Testis (tissue), 2 donors: ENCODE data around the gene SH3BGRL2.

Source experiments
- POLR2A ChIP-seq: fragments of 450-650 bp; IDR thresholded peaks from one replicate; pipeline ENCODE4 v1.6.1; 2017; ENCODE audit warnings: antibody characterized with exemption, mild to moderate bottlenecking, moderate library complexity
- TF ChIP-seq, protein P1 (sequence below), 3 experiments: fragments of 450-650 bp in 2 of 3; fragments of 200-600 bp in 1 of 3; sonication (generic) in 1 of 3; IDR thresholded peaks; one replicate each; pipeline ENCODE4 v1.5.1; 2016 to 2019; ENCODE audit warnings: antibody characterized with exemption in 3 of 3, mild to moderate bottlenecking in 2 of 3, moderate library complexity in 1 of 3

DNA sequence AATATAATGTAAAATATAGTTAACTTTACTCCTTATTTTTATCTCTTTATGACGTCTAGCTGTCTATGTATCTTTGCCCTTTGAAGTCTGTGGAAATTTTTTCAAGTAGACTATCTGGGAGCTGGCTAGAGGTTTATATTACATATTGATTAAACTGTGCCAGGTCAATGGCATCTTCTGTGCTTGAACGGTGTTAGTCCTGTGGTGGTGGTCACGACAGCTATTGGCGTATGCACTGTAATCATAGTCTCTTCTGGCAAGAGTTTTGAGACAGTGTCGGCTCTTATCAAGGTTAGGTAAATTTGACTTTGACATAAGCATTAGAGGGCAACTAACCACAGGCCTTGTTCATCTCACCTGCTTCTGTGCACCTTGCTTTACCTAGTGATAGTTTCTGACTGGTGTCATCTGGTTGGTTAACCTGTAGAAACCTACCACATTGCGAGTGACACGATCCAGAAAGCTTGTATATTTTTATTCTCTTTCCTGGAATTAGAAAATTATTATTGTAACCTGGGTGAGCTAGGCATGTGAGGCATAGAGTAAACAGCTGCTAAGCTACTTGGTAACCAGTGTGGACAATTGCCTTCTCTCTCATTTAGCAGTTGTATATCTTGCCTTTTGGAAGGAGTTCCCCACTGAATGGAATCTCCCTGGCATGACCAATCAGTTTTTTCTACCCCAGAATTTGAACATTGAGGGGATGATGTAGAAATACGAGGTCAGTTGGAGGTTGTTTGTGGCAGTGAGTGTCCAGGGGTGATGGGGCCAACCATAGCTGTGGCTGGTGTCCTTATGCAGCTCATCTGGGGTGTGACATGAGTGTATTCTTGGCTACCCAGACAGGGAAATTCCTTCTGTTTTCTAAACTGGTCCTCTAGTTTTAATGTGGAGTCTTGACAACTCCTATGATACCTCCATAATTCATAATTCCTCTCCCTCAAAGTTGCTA is 45.9 kb downstream of the SH3BGRL2 start:
- TF ChIP-seq, protein P1, sequence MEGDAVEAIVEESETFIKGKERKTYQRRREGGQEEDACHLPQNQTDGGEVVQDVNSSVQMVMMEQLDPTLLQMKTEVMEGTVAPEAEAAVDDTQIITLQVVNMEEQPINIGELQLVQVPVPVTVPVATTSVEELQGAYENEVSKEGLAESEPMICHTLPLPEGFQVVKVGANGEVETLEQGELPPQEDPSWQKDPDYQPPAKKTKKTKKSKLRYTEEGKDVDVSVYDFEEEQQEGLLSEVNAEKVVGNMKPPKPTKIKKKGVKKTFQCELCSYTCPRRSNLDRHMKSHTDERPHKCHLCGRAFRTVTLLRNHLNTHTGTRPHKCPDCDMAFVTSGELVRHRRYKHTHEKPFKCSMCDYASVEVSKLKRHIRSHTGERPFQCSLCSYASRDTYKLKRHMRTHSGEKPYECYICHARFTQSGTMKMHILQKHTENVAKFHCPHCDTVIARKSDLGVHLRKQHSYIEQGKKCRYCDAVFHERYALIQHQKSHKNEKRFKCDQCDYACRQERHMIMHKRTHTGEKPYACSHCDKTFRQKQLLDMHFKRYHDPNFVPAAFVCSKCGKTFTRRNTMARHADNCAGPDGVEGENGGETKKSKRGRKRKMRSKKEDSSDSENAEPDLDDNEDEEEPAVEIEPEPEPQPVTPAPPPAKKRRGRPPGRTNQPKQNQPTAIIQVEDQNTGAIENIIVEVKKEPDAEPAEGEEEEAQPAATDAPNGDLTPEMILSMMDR (IDR thresholded peaks at IDR 0.05): no peak
- TF ChIP-seq POLR2A: no peak
